CD4-positive, alpha-beta T cell treated with Interleukin-17A for 1 hour (primary cell): ENCODE data around the gene CDH19.
"Not testable (repeated sequence)": the region's sequence is repeated elsewhere in the genome, so short reads cannot be mapped to it uniquely, and the experiment has no call there.

Source experiments
- DNase-seq: peaks from one replicate; pipeline ENCODE4 v3.0.0-alpha.2; 2020

Gene CDH19

DNA sequence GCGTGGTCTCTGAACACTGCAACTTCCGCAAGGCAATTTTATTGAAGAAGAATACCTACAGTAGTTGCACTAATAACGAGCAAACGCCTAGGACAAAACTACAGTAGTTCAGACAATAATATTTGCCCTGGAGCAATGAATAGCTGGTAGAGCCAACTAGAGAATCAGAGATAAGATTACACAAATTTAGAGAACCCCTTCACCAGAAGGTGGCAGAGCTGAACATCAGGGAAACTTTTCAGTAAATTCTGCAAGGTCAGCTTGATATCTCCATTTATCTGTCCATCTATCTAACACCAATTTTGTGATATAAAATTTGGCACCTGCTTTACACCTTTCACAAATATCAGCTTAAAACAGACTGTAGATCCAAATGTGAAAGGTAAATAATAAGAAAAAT, 43.8 kb downstream of the CDH19 start:
- no peak for DNase-seq

DNA sequence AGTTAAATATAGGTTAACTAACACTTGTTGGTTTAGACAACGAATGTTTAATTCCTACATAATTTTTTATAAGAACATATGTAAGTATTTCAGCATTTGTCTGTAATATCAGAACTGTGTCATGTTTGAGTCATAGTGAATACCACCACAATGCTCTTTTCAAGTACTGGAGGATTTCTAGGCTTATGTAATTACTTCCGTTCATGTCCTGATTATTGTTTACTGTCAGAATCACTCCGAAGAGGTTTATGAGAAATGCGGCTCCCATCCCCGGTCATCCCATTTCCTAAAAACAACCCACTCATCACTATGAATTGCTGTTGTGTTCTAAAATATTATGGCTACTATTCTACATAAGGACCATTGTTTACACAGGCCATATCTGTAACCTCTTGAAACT, 45.1 kb downstream of the CDH19 start:
- DNase-seq: no peak

DNA sequence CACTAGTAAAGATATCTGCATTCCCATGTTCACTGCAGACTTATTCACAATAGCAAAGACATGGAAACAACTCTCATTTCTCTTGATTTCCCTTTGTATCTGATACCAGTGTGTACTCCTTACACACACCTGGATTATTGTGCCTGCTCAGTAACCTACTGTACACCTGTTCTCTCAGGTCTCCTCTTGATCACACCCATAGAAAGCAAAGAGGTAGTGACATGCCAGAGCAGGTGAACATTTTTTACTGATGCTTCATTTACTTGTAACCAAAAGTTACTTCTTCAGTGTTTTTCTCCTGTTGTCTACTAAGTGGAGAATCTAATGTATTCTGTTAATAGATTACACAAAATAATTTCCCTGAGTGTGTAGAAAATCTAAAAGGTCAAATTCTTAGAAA, 46.8 kb downstream of the CDH19 start:
- DNase-seq: no peak

DNA sequence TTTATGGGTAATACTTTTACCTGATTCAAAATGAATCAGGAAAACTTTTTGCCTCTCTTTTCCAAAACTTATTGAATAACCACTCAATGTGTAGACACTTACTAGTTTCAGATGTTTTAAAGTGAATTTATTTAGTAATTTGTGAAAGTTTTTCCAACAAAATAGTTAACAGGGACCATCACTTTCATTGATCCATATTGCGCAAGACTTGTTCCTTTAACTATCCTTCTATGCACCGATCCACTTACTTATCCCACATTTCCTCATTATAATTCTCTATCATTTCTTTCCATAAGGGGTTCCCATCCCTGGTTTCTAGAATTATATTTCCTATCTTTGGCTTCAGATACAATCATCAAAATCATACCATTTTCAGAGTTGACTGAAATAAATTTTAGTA, 48.3 kb downstream of the CDH19 start:
- no peak for DNase-seq

DNA sequence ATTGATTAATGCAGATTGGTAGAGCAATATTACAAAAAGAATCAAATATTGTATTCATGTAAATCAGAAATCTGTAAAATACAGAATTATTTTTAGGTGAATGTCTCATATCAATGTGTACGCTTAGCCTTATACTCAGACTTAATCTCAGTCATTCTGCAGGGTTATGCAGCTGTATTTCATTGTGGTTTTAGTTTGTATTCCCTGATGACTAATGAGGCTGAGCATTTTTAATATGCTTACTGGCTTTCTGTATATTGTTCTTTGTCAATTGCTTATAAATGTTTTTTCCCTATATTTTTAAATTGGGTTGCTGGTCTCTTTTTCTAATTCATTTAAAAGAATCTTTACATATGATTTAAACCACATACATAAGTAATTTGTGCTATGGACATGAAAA, 50.1 kb downstream of the CDH19 start:
- no peak for DNase-seq

DNA sequence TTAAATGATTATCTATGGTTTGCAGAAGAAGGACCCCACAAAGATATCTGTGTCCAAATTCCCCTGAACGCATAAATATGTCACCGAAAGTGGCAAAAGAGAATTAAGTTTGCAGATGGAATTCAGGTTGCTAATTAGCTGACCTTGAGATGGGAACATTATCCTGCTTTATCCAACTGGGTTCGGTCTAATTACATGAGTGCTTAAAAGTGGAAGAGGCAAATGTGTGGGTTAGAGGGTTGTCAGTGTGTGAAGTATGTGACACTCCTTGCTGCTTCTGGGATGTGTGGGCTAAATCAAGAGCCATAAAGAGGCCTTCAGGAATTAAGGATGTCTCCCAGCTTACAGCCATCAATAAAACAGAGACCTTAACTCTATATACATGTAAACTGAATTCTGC, 53.5 kb downstream of the CDH19 start:
- DNase-seq: no peak

DNA sequence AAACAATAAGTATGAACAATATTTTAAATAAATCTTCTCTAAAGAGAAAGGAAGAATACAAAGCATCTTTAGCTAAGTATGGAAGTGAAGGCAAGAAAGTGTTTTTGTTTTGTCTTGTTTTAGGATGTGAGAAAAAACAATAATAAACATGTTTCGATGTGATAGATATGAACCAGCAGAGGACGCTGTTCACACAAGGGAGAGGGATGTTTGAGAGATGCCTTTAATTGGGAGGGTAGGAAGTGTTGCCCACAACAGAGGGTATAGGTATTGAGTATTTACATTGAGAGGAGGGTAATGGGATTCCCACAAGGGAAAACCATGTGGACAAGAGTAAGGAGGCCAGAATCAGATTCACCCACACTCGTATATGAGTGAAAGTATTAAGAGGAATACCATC, 55.1 kb downstream of the CDH19 start:
- no peak for DNase-seq

DNA sequence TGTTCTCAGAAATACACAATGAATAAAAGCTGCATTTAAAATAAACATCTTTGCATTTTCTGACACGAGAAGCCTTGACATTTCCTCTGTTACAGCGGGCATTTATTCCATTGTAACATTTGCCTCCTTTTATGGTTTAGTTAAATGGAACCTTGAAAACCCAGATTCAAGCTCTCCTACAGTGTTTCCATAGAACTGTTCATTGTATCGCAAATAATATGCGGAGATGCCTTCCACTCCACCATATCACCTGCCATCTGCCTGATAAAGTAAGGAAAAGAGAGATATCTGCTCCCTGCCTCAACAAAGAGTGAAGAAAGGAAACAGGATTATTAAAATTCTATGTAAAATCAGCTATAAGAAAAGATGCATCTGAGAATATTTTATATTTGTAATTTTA, 69.8 kb downstream of the CDH19 start:
- DNase-seq: no peak

DNA sequence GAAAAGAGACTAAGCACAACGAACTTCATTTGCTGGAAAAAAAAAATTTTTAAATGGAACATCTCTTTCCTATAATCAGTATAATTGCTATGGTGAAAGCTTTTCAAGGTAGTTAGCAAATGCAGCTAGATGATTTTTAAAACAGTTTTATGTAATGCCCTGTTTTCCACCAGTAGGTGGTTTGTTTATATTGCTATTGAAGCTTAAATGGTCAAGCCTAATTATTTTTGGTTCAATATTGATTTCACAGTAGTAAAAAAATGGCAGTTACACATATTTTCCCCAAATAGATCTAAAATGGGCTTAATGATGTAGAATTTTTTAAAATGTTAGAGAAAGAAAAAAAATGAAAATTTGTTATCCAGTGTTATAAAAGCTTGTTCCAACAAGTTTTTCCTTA, 70.2 kb downstream of the CDH19 start:
- DNase-seq: no peak

DNA sequence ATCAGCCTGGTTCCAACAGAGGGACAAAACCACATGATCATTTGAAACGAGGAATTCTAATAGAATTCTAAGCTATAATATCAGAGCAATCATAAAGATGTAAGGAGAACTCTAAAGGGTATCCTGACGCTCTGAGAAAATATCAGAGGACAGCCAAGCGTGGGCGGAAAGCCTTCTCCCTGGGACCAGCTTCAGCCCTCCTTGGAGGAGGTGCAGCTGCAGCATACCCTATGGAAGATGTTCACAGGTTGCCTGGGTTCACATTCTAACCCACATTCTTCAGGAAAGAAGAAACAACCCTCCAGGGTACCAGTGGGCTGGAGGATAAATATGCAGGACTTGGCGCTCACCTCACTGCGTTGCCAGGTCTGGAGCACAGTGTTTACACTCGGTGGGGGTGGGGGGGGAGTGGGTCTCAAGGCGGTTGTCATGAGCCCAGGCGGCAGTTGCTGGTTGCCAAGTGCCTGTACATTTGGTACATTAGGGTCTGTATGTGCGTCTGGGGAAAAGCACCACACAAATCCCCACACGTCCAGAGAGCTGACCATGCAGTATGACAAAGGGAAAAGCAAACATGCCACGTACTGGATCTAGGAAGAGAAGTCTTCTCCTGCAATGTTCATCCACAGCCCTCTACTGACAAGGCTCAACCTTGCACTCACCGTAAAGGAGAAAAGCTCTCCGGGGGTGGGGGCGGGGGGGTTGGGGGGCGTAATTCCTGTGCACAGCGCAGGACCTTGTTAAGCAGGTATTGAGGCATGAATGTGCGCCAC, 80.5 kb downstream of the CDH19 start:
- no peak for DNase-seq

DNA sequence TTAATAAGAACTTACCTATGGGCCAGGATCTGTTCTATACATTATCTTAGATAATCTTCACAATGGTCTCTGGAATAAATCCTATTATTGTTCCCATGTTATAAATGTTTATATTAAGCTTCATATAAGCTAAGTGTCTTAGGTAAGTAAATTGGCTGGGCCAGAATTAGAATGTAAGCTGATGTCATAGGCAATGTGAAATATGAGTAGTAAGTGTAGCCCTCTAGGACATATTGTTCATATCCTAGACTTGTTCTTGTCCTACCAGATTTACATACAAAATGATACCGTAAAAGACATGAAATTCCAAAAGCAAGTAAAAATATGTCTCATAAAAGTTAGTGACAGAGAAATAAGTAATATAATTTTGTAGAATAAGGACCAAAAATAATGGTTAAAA, 89.9 kb downstream of the CDH19 start:
- DNase-seq: no peak

DNA sequence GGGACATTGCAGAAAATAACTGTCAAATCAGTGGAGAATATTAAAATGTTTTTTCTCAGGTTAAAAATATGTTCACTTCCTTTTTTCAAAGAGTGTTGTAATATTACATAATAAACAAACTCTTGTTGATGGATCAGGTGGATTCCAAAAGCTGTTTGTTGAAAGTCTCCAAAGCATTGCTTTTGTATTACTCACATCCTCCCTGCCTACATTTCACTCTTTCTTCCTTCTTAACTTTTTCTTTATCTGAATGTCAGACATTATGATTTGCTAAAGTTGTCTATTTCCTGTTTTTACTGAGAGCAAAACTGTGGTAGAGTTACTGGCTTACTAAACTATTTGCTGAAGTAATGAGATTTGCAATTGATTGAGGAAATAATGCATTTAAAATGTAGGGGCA, 92.1 kb downstream of the CDH19 start:
- no peak for DNase-seq

DNA sequence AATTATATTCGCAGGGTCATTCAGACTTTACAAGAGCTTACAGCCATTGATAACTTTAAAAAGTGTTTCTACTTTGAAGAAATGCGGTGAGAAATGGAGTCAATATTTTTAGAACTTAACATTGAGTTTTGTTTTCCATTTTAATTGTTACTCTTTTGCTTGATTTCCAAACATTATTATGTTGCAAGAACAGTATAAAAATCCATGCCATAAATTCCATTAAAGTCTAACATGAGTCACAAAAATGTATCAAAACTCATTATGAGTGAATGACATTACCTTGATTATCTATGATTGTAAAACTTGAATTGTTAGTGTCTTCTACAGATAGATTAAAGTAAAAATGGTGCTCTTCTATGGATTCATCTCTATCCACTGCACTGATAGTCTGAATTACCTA, 92.6 kb downstream of the CDH19 start:
- no peak for DNase-seq

DNA sequence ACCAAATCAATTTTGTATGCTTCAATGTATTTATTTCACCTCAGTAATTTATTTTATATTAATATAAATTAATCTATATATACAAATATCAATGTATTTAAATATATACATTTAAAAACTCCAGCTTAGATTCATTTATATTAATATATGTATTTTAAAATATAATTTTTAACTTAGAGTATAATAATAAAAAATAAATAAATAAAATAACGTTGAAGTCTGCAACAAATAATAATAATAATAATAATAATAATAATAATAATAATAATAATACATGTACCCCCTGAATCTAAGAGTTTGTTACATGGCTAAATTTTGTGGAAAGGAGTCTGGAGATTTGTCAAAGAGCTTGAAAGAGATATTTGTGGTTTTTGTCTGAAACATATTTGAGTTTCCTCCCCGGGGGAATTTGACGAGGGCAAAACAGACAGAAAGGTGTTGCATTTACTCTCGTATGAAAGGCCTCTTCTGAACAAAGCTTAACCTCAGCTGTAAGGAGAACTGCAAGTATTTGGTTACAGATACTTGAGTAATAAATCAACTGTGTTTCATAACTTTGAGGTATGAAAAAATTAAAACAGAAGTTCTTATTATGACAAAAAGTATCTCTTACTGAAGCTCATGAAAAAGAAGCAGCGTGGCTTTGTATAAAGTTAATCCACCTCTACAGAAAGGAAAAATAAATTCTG, 93.4 kb downstream of the CDH19 start:
- no peak for DNase-seq

DNA sequence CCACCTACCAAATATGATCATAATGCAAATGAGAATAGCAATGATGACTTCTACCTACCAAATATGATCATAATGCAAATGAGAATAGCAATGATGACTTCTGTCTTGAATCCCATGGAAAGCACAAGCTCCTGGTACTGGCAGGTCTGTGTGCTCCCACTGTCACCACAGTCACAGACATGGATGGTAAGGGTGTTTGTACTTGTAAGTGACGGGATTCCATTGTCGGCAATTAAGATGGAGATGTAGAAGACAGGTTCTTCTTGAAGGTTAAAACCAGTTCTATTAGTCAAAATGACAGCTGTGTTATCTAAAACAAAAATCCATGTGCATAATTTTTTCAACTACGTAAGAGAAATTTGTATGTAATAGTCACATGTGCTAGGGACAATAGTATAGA, 95.0 kb downstream of the CDH19 start:
- no peak for DNase-seq

DNA sequence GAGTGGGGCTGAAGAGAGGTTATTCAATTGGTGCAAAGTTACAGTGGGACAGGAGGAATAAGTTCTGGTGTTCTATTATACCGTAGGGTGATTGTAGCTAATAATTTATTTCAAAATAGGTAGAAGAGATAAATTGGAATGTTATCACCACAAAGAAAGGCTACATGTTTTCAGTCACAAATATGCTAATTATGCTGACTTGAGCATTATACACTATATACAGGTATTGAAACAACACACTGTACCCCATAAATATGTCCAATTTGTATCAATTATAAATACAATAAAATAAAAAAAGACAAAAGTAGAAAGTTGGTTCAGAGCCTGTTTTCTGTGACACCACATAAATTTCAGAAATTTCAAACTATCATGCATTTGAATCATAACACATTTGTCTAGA, 97.7 kb downstream of the CDH19 start:
- no peak for DNase-seq

DNA sequence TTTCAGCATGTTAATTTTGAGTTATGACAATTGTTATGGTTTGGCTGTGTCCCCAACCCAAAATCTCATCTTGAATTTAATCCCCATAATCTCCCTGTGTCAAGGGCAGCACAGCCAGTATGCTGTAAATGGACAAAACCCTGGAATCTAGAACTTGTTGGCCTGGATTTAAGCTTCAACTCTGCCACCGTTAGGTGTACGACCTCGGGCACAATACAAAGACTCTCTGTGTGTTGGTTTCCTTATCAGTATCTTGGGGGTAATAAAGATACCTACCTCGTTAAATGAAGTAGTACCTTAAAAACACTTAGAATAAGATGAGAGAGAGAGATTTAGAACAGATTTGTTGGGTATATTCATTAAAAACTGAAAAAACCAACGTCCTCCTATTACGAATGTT, 106.5 kb downstream of the CDH19 start:
- DNase-seq: no peak

DNA sequence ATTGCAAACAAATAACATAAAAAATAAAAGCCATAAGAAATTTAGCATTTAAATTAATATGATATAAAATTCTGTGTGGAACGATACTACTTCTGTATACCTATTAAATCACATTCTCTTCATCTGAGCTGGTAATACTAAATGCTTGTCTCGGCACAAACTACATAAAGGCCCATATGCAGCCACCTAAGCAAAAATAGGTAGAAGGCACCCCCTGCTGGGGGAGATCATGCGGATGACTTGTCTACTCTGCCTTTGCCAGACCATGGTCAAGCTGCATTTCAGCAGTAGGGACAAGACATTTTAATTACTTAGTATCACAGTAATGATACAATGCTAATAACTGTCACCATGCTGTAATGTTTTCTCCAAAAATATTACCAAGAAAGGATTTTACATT, 108.0 kb downstream of the CDH19 start:
- no peak for DNase-seq

DNA sequence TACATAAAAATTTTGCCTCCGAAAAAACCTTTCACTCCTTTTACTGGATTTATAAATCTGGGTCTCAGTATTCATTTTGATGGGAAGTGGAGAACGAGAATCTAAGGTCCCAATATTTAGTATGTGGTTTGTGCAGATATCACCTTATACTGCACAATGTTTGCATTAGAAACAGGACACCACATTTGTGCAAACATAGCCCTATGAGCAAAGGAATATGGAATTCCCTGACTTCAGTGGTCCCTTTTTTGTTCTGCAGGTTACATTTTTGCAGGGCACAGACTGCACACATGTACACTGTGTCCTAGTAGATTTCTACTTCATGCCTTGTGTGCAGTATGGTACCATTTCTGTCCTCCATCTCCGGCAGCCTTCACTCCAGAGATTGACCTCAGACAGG, 130.0 kb downstream of the CDH19 start:
- DNase-seq: no peak

DNA sequence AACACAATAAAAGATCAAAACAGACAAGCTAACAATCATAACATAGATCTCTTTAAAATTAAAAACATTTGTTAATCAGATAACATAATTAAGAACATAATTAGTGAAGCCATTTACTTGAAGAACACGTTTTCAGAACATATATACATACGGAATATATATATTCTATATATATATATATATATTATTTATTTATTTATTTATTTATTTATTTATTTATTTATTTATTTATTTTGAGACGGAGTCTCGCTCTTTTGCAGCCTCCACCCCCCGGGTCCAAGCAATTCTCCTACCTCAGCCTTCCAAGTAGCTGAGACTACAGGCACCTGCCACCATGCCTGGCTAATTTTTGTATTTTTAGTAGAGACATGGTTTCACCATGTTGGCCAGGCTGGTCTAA, 137.7 kb downstream of the CDH19 start:
- not testable (repeated sequence) for DNase-seq

DNA sequence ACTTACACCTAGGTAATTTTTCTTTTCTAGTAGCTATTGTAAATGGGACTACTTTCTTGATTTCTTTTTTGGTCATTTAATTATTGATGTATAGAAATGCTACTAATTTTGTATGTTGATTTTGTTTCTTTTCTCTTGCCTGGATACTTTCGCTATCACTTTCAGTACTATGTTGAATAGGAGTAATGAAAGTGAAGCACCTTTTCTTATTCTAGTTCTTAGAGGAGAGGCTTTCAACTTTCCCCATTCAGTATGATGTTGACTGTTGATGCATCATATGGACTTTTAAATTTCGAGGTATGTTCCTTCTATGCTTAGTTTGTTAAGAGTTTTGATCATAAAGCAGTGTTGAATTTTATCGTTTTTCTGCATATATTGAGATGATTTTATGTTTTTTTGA, 142.5 kb downstream of the CDH19 start:
- DNase-seq: no peak

DNA sequence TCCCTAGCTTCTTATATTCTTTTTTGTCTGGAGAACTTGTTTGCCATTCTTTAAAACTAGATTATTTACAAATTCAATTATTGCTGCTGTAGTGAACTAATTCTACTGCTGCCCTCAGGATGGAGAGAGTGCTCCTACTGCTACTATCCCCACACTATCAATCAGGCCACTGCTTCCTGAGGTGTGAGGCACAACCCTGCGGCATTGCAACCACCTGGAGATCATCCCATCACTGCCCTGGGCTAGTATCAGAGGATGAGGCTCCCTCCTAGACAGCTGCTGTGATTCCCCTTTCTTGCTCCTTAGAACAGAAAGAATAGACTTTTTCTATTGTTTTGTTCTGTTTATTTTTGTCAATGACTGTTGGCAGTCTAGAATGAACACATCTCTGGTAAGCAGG, 146.6 kb downstream of the CDH19 start:
- DNase-seq: no peak
